Measurements from ENCODE around the gene ASPG. TPM values are rescaled to one million over a fixed set of nuclear protein-coding genes. Genes with fewer than 3 reads are reported as not detected.
A peak's percentile ranks its signal among the peaks of the same experiment; 100 is the strongest.

ASPG gene
- total and polyA plus RNA-seq, 2 experiments from 2014 or later: not detected

DNA sequence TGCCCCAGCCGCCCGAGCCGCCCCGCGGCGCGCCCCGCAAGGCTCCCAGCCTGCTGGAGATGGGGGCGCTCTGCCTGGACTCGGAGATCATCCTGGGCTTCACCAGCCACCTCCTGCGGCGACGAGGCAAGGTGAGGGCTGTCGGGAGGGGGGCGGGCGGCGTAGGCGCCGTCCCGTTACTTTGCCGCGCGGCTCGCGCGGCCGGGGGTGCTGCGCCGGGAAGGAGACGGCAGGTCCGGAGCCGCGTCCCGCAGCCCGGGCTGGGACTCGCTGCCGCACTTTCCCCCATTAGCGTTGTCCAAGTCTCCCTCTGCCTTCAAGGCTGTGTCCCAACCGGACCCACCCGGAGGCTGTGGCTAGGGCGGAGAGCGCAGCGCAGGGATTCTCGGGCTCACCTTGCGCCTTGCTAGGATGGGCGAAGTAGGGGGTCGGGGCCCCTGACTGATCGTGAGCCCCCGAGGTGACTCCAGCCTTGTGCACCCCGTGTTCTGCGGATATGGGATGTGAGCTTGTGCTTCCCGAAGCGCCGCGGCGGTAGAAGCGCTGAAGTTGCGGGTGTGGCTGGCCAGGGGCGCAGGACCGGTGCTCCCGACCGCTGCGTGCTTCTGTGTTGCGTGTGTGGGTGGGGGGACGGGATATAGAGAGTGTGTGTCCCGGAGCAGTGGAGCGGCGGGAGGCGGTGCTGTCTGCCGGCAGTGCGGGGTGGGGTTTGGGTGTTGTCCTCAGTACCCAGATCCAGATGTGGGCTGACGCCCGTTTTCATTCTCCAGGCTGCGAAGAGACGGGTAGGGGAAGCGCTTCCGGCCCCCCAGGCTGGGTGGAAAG, 51.2 kb downstream of the ASPG start:
- WGBS, 2 experiments (ENCODE audit: low coverage in 1 of 2, low lambda C conversion rate in 2 of 2, missing lambda C conversion rate in 2 of 2): 1% methylated on average over 52 to 63 of the region's 77 CpGs
- Histone ChIP-seq H3K4me3 (no peak overlapping the region), H3K4me2 (ENCODE audit: unreplicated experiment) (no peak overlapping the region), H3K79me2 (ENCODE audit: insufficient read depth) (no peaks in the 10 kb centered on the region), H3K9me3 (ENCODE audit: low read depth) (no peaks in the 10 kb centered on the region), H3K27ac (no peak overlapping the region), H3K36me3 (ENCODE audit: low read depth) (no peaks in the 10 kb centered on the region), H3K4me1 (ENCODE audit: insufficient read depth) (no peaks in the 10 kb centered on the region), H2AFZ (no peak overlapping the region), H3K27me3 (replicated peaks; ENCODE audit: insufficient read depth) (peaks cover 10% of the 10 kb centered on the region; the same call in 1 of the 2 replicates), H4K20me1 (ENCODE audit: insufficient read depth) (no peaks in the 10 kb centered on the region), H3F3A (ENCODE audit: insufficient read depth) (no peaks in the 10 kb centered on the region), H3K9ac (no peak overlapping the region), H3K9me2 (ENCODE audit: insufficient read depth) (no peaks in the 10 kb centered on the region)
- no peak for DNase-seq
- TF ChIP-seq EZH2phosphoT487 (IDR thresholded peaks at IDR 0.05; ENCODE audit: insufficient read depth, low read depth) (no peak), EZH2 (IDR thresholded peaks at IDR 0.05; ENCODE audit: insufficient read depth, poor library complexity, severe bottlenecking) (peak; percentile 92)
- in situ Hi-C loops (cut with MboI): loop anchor here (10.0 kb wide), 2 partner anchors 428 to 508 kb away; no protein-coding TSS in a partner anchor

DNA sequence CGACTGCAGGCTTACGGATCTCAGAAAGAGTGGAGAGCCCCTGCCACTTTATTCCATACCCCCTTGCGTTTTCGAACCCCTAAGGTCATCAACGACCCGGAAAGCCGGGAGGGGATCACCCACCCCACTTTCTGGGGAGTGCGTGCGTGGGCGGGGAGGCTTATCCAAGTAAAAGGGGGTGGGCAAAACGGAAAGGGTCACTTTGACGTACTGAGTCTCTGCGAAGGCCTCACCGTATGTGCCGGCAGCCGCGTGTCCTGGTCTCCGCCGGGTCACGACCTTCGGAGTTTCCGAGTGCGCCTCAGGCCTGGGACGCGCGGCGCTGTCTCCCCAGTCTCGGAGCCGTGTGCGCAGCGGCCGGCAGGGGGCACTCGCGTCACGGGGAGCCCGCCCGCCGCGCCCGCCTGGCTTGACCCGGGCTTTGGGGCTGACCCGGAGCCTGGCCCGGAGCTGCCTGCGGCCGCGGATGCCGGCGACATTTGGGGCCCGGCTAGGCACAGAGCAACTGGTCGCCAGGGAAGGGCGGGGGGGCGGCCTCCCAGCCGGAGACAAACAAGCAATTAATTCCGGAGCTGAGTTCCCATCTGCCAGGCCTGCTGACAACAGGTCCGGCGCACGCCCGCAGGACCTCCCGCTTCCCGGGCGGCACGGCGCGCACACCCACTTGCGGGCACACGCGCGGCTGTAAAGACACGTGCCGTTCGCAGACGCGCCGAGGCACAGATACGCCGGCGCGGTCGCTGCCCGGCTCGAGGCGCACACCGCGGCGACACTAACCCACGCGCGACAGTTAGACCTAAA, 52.0 kb downstream of the ASPG start:
- peak; percentile 64 for DNase-seq
- H3F3A ChIP-seq (ENCODE audit: insufficient read depth): no peaks in the 10 kb centered on the region
- in situ Hi-C loops (cut with MboI): loop anchor here (10.0 kb wide), 2 partner anchors 427 to 507 kb away; no protein-coding TSS in a partner anchor
- H4K20me1 ChIP-seq (ENCODE audit: insufficient read depth): no peaks in the 10 kb centered on the region
- no peaks in the 10 kb centered on the region for H3K9me2 ChIP-seq (ENCODE audit: insufficient read depth)
- H2AFZ ChIP-seq: no peak overlapping the region
- peaks cover 10% of the 10 kb centered on the region; the same call in 1 of the 2 replicates for H3K27me3 ChIP-seq (replicated peaks; ENCODE audit: insufficient read depth)
- TF ChIP-seq EZH2 (IDR thresholded peaks at IDR 0.05; ENCODE audit: insufficient read depth, poor library complexity, severe bottlenecking): peak; percentile 30
- no peak for TF ChIP-seq EZH2phosphoT487 (IDR thresholded peaks at IDR 0.05; ENCODE audit: insufficient read depth, low read depth)
- H3K79me2 ChIP-seq (ENCODE audit: insufficient read depth): no peaks in the 10 kb centered on the region
- no peak overlapping the region for H3K9ac ChIP-seq
- H3K36me3 ChIP-seq (ENCODE audit: low read depth): no peaks in the 10 kb centered on the region
- H3K4me3 ChIP-seq: peak overlapping the region; percentile 25; the same call in 1 of the 2 replicates
- H3K4me2 ChIP-seq (ENCODE audit: unreplicated experiment): peak overlapping the region; percentile 9
- WGBS, 2 experiments (ENCODE audit: low coverage in 1 of 2, low lambda C conversion rate in 2 of 2, missing lambda C conversion rate in 2 of 2): 2% methylated on average over 66 to 86 of the region's 88 CpGs
- no peak overlapping the region for H3K27ac ChIP-seq
- no peaks in the 10 kb centered on the region for H3K4me1 ChIP-seq (ENCODE audit: insufficient read depth)
- H3K9me3 ChIP-seq (ENCODE audit: low read depth): no peaks in the 10 kb centered on the region

DNA sequence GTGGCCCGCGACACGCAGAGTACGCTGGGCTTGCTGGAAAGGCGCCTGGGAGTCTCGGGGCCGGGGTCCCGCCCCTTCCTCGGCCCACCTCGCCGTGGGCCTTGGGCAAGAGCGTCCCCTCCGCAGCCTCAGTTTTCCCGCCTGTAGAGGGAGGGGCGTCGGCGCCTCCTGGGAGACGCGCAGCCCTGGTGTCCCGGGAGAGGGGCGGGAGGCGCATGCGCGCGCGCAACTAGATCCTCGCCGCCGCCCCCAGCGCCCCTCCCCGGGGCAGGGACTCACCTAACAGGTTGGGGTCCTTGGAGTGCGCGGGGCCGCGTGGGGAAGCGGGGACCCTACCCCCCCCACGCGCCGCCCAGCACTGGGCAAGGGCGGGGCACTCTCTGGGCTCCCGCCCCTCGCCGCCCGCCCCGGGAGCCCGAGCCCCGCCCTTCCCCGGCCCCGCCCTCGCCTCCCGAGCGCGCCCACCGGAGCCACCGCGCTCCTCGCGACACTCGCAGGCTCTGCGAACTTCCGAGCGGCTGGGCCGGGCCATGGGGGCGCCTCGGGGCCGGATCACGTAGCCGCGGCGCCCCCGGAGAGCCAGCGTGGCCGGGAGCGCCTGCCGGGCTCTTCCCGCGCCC, 52.7 kb downstream of the ASPG start, which contains the start of gene KIF26A:
TSS of gene KIF26A (plus strand) at position 490 of the 620 bp plus-strand sequence. CDS start 136 bp downstream, outside the sequence.
- Histone ChIP-seq H3K27ac (no peak within 1 kb of the TSS), H2AFZ (no peak within 1 kb of the TSS), H3K4me1 (ENCODE audit: insufficient read depth) (no peaks in the 10 kb centered on the region), H3K4me2 (ENCODE audit: unreplicated experiment) (peak within 1 kb of the TSS; percentile 9), H3K9ac (no peak within 1 kb of the TSS), H3K36me3 (ENCODE audit: low read depth) (no peaks in the 10 kb centered on the region), H3K9me2 (ENCODE audit: insufficient read depth) (no peaks in the 10 kb centered on the region), H3K79me2 (ENCODE audit: insufficient read depth) (no peaks in the 10 kb centered on the region), H3F3A (ENCODE audit: insufficient read depth) (no peaks in the 10 kb centered on the region), H4K20me1 (ENCODE audit: insufficient read depth) (no peaks in the 10 kb centered on the region), H3K4me3 (peak within 1 kb of the TSS; percentile 25; the same call in 1 of the 2 replicates), H3K9me3 (ENCODE audit: low read depth) (no peaks in the 10 kb centered on the region), H3K27me3 (replicated peaks; ENCODE audit: insufficient read depth) (peaks cover 10% of the 10 kb centered on the region; the same call in 1 of the 2 replicates)
- TF ChIP-seq EZH2phosphoT487 (IDR thresholded peaks at IDR 0.05; ENCODE audit: insufficient read depth, low read depth) (no peak), EZH2 (IDR thresholded peaks at IDR 0.05; ENCODE audit: insufficient read depth, poor library complexity, severe bottlenecking) (peak; percentile 21)
- in situ Hi-C loops (cut with MboI): loop anchor here (10.0 kb wide), 2 partner anchors 427 to 507 kb away; no protein-coding TSS in a partner anchor
- no peak for DNase-seq
- 1 to 2% methylated on average over 44 to 52 of the region's 77 CpGs for WGBS, 2 experiments (ENCODE audit: low coverage in 1 of 2, low lambda C conversion rate in 2 of 2, missing lambda C conversion rate in 2 of 2)

All from GM23248 (cell line).